ENCODE data around the gene GABBR1.
A peak's percentile ranks its signal among the peaks of the same experiment; 100 is the strongest.
"Not testable (repeated sequence)": the region's sequence is repeated elsewhere in the genome, so short reads cannot be mapped to it uniquely, and the experiment has no call there.

The GABBR1 gene

GRCh38 chr6:29632789-29633533 is at the start of gene GABBR1:
Gene GABBR1, minus strand, starts transcription at chr6:29633183. Its CDS starts 798 bp downstream, at chr6:29632385.
- peak; percentile 82 for DNase-seq (ENCODE audit: low spot score)

GRCh38 chr6:29681811-29682210 is 48.8 kb upstream of the GABBR1 start:
- no peak for DNase-seq (ENCODE audit: low spot score)

GRCh38 chr6:29680904-29681303 is 47.9 kb upstream of the GABBR1 start, which contains the start of gene ZFP57:
Gene ZFP57, minus strand, starts transcription at chr6:29681152. Its CDS starts 4,149 bp downstream, at chr6:29677003.
- DNase-seq (ENCODE audit: low spot score), result no peak

GRCh38 chr6:29680416-29680815 is 47.4 kb upstream of the GABBR1 start:
- no peak for DNase-seq (ENCODE audit: low spot score)

- DNase-seq (ENCODE audit: low spot score), result no peak
These were observed 47.0 kb upstream of the GABBR1 start for GRCh38 chr6:29679962-29680361.

- DNase-seq (ENCODE audit: low spot score), result no peak
These were observed 45.1 kb upstream of the GABBR1 start for GRCh38 chr6:29678114-29678513.

GRCh38 chr6:29676981-29677601 is 44.1 kb upstream of the GABBR1 start:
- no peak for DNase-seq (ENCODE audit: low spot score)

- no peak for DNase-seq (ENCODE audit: low spot score)
These were observed 42.6 kb upstream of the GABBR1 start for GRCh38 chr6:29675561-29675960.

- DNase-seq (ENCODE audit: low spot score), result no peak
These were observed 41.0 kb upstream of the GABBR1 start for GRCh38 chr6:29674008-29674407.

GRCh38 chr6:29673161-29673560 is 40.2 kb upstream of the GABBR1 start:
- DNase-seq (ENCODE audit: low spot score), result no peak

GRCh38 chr6:29672116-29672515 is 39.1 kb upstream of the GABBR1 start:
- DNase-seq (ENCODE audit: low spot score), result not testable (repeated sequence)

- no peak for DNase-seq (ENCODE audit: low spot score)
These were observed 38.0 kb upstream of the GABBR1 start for GRCh38 chr6:29671026-29671425.

- DNase-seq (ENCODE audit: low spot score), result no peak
These were observed 34.2 kb upstream of the GABBR1 start for GRCh38 chr6:29667158-29667557.

GRCh38 chr6:29666826-29667130 is 33.8 kb upstream of the GABBR1 start:
- no peak for DNase-seq (ENCODE audit: low spot score)

- no peak for DNase-seq (ENCODE audit: low spot score)
These were observed 33.2 kb upstream of the GABBR1 start for GRCh38 chr6:29665942-29666825.

GRCh38 chr6:29663300-29664042 is 30.5 kb upstream of the GABBR1 start:
- no peak for DNase-seq (ENCODE audit: low spot score)

- DNase-seq (ENCODE audit: low spot score), result not testable (repeated sequence)
These were observed 28.6 kb upstream of the GABBR1 start for GRCh38 chr6:29661502-29662141.

- no peak for DNase-seq (ENCODE audit: low spot score)
These were observed 28.1 kb upstream of the GABBR1 start for GRCh38 chr6:29661071-29661470.

GRCh38 chr6:29656798-29657197 is 23.8 kb upstream of the GABBR1 start, which contains the start of gene MOG:
Gene MOG, plus strand, starts transcription at chr6:29657092. Its CDS starts 118 bp downstream, at chr6:29657210.
- no peak for DNase-seq (ENCODE audit: low spot score)

- no peak for DNase-seq (ENCODE audit: low spot score)
These were observed 23.2 kb upstream of the GABBR1 start for GRCh38 chr6:29656157-29656556.

GRCh38 chr6:29655658-29656057 is 22.7 kb upstream of the GABBR1 start:
- no peak for DNase-seq (ENCODE audit: low spot score)
